Stomach smooth muscle (tissue), 2 donors: ENCODE data around the gene OR2S2.

Source experiments
- H3K27ac ChIP-seq: one replicate; pipeline ENCODE4 v1.7.0; 2013; ENCODE audit warnings: mild to moderate bottlenecking, low read length, inconsistent platforms
- H3K27me3 ChIP-seq, 2 donors: one replicate each; pipeline ENCODE4 v1.7.0; 2013; ENCODE audit warnings: low read length in 2 of 2; ENCODE audit not compliant: insufficient read depth in 2 of 2, control insufficient read depth in 1 of 2
- H3K36me3 ChIP-seq, 2 donors: one replicate each; pipeline ENCODE4 v1.7.0; 2013; ENCODE audit warnings: low read length in 2 of 2; ENCODE audit not compliant: control insufficient read depth in 2 of 2, insufficient read depth in 2 of 2
- H3K4me1 ChIP-seq: one replicate; pipeline ENCODE4 v1.7.0; 2013; ENCODE audit warnings: low read length; ENCODE audit not compliant: control insufficient read depth, insufficient read depth
- H3K4me3 ChIP-seq, 2 donors: one replicate each; pipeline ENCODE4 v1.7.0; 2013; ENCODE audit warnings: low read length in 2 of 2
- H3K9ac ChIP-seq, 2 donors: one replicate each; pipeline ENCODE4 v1.7.0; 2013; ENCODE audit warnings: low read length in 2 of 2, mild to moderate bottlenecking in 1 of 2
- H3K9me3 ChIP-seq, 2 donors: one replicate each; pipeline ENCODE4 v1.7.0; 2013; ENCODE audit warnings: low read length in 2 of 2; ENCODE audit not compliant: control insufficient read depth in 2 of 2
- donor health status: healthy.
- donor health status: Pancreatic carcinoma.

The OR2S2 gene

GRCh38 chr9:35932735-35933134 is 25.2 kb downstream of the OR2S2 start:
- Histone ChIP-seq H3K9ac (no peak overlapping the region), H3K4me3 (no peak overlapping the region), H3K9me3 (no peaks in the 10 kb centered on the region), H3K27me3 (no peaks in the 10 kb centered on the region), H3K4me1 (no peaks in the 10 kb centered on the region), H3K36me3 (no peaks in the 10 kb centered on the region), H3K27ac (no peak overlapping the region)

GRCh38 chr9:35930989-35931388 is 27.0 kb downstream of the OR2S2 start:
- Histone ChIP-seq H3K4me1 (no peaks in the 10 kb centered on the region), H3K27me3 (no peaks in the 10 kb centered on the region), H3K9ac (no peak overlapping the region), H3K27ac (no peak overlapping the region), H3K4me3 (no peak overlapping the region), H3K9me3 (no peaks in the 10 kb centered on the region), H3K36me3 (no peaks in the 10 kb centered on the region)

GRCh38 chr9:35930521-35930920 is 27.4 kb downstream of the OR2S2 start:
- Histone ChIP-seq H3K27ac (no peak overlapping the region), H3K9me3 (no peaks in the 10 kb centered on the region), H3K4me1 (no peaks in the 10 kb centered on the region), H3K4me3 (no peak overlapping the region), H3K9ac (no peak overlapping the region), H3K27me3 (no peaks in the 10 kb centered on the region), H3K36me3 (no peaks in the 10 kb centered on the region)

- Histone ChIP-seq H3K27me3 (no peaks in the 10 kb centered on the region), H3K9ac (no peak overlapping the region), H3K4me3 (no peak overlapping the region), H3K36me3 (no peaks in the 10 kb centered on the region), H3K9me3 (no peaks in the 10 kb centered on the region), H3K4me1 (no peaks in the 10 kb centered on the region), H3K27ac (no peak overlapping the region)
These were observed 28.6 kb downstream of the OR2S2 start for GRCh38 chr9:35929453-35929718.

GRCh38 chr9:35928591-35929452 is 29.1 kb downstream of the OR2S2 start:
- Histone ChIP-seq H3K4me3 (no peak overlapping the region), H3K9ac (no peak overlapping the region), H3K27me3 (no peaks in the 10 kb centered on the region), H3K4me1 (peaks cover 2% of the 10 kb centered on the region), H3K9me3 (no peaks in the 10 kb centered on the region), H3K27ac (no peak overlapping the region), H3K36me3 (no peaks in the 10 kb centered on the region)

GRCh38 chr9:35923927-35924763 is 33.8 kb downstream of the OR2S2 start:
- Histone ChIP-seq H3K4me3 (no peak overlapping the region), H3K4me1 (peaks cover 4% of the 10 kb centered on the region), H3K9me3 (no peaks in the 10 kb centered on the region), H3K36me3 (no peaks in the 10 kb centered on the region), H3K9ac (no peak overlapping the region), H3K27ac (peak overlapping the region; percentile 7), H3K27me3 (no peaks in the 10 kb centered on the region)

GRCh38 chr9:35923598-35923926 is 34.4 kb downstream of the OR2S2 start:
- Histone ChIP-seq H3K9me3 (no peaks in the 10 kb centered on the region), H3K27me3 (no peaks in the 10 kb centered on the region), H3K27ac (peak overlapping the region; percentile 7), H3K4me3 (no peak overlapping the region), H3K9ac (no peak overlapping the region), H3K36me3 (no peaks in the 10 kb centered on the region), H3K4me1 (peaks cover 7% of the 10 kb centered on the region)

- no peak overlapping the region for H3K9ac ChIP-seq
- H3K9me3 ChIP-seq = no peaks in the 10 kb centered on the region
- peaks cover 8% of the 10 kb centered on the region for H3K4me1 ChIP-seq
- no peaks in the 10 kb centered on the region for H3K27me3 ChIP-seq
- no peak overlapping the region for H3K4me3 ChIP-seq
- H3K36me3 ChIP-seq = no peaks in the 10 kb centered on the region
- no peak overlapping the region for H3K27ac ChIP-seq
These were observed 37.8 kb downstream of the OR2S2 start for GRCh38 chr9:35920051-35920620.

GRCh38 chr9:35919212-35920008 is 38.5 kb downstream of the OR2S2 start:
- H3K9ac ChIP-seq = no peak overlapping the region
- H3K4me1 ChIP-seq = peaks cover 8% of the 10 kb centered on the region
- no peak overlapping the region for H3K4me3 ChIP-seq
- no peak overlapping the region for H3K27ac ChIP-seq
- H3K36me3 ChIP-seq = no peaks in the 10 kb centered on the region
- no peaks in the 10 kb centered on the region for H3K9me3 ChIP-seq
- no peaks in the 10 kb centered on the region for H3K27me3 ChIP-seq

GRCh38 chr9:35918780-35919179 is 39.2 kb downstream of the OR2S2 start:
- Histone ChIP-seq H3K36me3 (no peaks in the 10 kb centered on the region), H3K27me3 (no peaks in the 10 kb centered on the region), H3K4me1 (peaks cover 6% of the 10 kb centered on the region), H3K27ac (no peak overlapping the region), H3K9ac (no peak overlapping the region), H3K9me3 (no peaks in the 10 kb centered on the region), H3K4me3 (no peak overlapping the region)
